ENCODE data around the gene PRSS2.

DNA sequence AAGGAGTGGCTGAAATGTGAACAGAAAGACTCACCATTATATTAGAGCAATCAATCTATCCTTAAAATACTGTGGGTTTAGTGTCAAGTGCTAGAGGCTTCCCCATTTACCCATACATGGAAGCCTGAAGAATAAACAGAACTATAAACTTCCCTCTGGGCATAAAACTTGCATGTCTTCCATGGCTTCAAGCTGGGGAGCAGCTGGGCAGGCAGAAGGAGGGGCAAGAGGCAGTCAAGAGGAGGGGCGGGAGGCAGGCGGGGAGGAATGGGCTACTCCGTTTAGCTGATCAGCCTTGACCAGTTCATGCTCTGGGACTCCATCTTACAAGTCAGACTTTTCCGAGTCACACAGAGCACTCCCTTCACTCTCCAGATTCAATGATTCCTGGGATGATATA lies 25.0 kb upstream of the PRSS2 start:
- TF ChIP-seq EGR1 (IDR thresholded peaks at IDR 0.05; ENCODE audit: low read depth in 2 of 2) (no peak), CTCF (IDR thresholded peaks at IDR 0.05; ENCODE audit: low read depth, low read length, missing input control) (no peak), RAD21 (IDR thresholded peaks at IDR 0.05) (no peak), RXRA (IDR thresholded peaks at IDR 0.05) (no peak), YY1 (IDR thresholded peaks at IDR 0.05) (no peak), TAF1 (conservative IDR thresholded peaks at IDR 0.05) (no peak), GABPA (IDR thresholded peaks at IDR 0.05 in 1 of 2, conservative IDR thresholded peaks at IDR 0.05 in 1 of 2) (no peak), SP1 (IDR thresholded peaks at IDR 0.05) (no peak), HNF4G (IDR thresholded peaks at IDR 0.05) (no peak), FOXA1 (IDR thresholded peaks at IDR 0.05) (no peak), JUND (IDR thresholded peaks at IDR 0.05) (no peak)
- TF ChIP-seq, protein P1, sequence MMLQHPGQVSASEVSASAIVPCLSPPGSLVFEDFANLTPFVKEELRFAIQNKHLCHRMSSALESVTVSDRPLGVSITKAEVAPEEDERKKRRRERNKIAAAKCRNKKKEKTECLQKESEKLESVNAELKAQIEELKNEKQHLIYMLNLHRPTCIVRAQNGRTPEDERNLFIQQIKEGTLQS (IDR thresholded peaks at IDR 0.05) = no peak
- TF ChIP-seq, protein P2, sequence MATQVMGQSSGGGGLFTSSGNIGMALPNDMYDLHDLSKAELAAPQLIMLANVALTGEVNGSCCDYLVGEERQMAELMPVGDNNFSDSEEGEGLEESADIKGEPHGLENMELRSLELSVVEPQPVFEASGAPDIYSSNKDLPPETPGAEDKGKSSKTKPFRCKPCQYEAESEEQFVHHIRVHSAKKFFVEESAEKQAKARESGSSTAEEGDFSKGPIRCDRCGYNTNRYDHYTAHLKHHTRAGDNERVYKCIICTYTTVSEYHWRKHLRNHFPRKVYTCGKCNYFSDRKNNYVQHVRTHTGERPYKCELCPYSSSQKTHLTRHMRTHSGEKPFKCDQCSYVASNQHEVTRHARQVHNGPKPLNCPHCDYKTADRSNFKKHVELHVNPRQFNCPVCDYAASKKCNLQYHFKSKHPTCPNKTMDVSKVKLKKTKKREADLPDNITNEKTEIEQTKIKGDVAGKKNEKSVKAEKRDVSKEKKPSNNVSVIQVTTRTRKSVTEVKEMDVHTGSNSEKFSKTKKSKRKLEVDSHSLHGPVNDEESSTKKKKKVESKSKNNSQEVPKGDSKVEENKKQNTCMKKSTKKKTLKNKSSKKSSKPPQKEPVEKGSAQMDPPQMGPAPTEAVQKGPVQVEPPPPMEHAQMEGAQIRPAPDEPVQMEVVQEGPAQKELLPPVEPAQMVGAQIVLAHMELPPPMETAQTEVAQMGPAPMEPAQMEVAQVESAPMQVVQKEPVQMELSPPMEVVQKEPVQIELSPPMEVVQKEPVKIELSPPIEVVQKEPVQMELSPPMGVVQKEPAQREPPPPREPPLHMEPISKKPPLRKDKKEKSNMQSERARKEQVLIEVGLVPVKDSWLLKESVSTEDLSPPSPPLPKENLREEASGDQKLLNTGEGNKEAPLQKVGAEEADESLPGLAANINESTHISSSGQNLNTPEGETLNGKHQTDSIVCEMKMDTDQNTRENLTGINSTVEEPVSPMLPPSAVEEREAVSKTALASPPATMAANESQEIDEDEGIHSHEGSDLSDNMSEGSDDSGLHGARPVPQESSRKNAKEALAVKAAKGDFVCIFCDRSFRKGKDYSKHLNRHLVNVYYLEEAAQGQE (IDR thresholded peaks at IDR 0.05) = no peak
